HepG2 (cell line): Measurements from ENCODE around the gene TARS3. TPM values are rescaled to one million over a fixed set of nuclear protein-coding genes. Genes with fewer than 3 reads are reported as not detected.
A peak's percentile ranks its signal among the peaks of the same experiment; 100 is the strongest.

Experiments used
- ATAC-seq: fragments of 200-7000 bp; cut with Tn5 transposase; 3 replicates; pipeline ENCODE4 v1.9.1; 2020; ENCODE audit warnings: mild to moderate bottlenecking, moderate library complexity
- BruUV-seq: library from RNA; stranded (reverse); fragments of 400-500 nt; replicated peaks from 2 replicates; lab custom pipeline; 2021; lab: Mats Ljungman, UMichigan
- CTCF ChIA-PET: fragments of 300-600 bp; formaldehyde crosslinking; extraction: SDS; loops from one replicate; lab custom pipeline; 2021; ENCODE audit warnings: low total read pairs, inconsistent platforms, low intra/inter-chr PET ratio; lab: Yijun Ruan, JAX
- POLR2A ChIA-PET: fragments of 350-600 bp; sonication (Branson Sonifier 250); formaldehyde crosslinking; loops from one replicate; lab custom pipeline; 2020; ENCODE audit warnings: antibody characterized with exemption, inconsistent platforms; lab: Yijun Ruan, JAX
- DNase-seq: peaks from one replicate; pipeline ENCODE4 v3.0.0-alpha.2; 2015; ENCODE audit warnings: low spot score
- FAIRE-seq: peaks from 3 replicates; lab custom pipeline; 2011; peaks lifted over from hg19 to GRCh38; lab: Jason Lieb, UNC
- H2AFZ ChIP-seq: one replicate; pipeline ENCODE4 v1.6.1; 2011; ENCODE audit warnings: low read length, inconsistent platforms
- H3K27ac ChIP-seq: fragments of 300-600 bp; 3 replicates; pipeline ENCODE4 v1.8.0; 2011; ENCODE audit warnings: mixed run types, mild to moderate bottlenecking, mixed read lengths, low read length, inconsistent platforms; ENCODE audit not compliant: insufficient read depth; ENCODE audit errors: extremely low read length
- H3K27me3 ChIP-seq, 2 experiments: fragments of 200-600 bp in 1 of 2; 2 replicates in 1 of 2; 3 replicates in 1 of 2; pipeline versions ENCODE4 v1.6.0 to v1.8.0; 2011; ENCODE audit warnings: low read length in 2 of 2, mild to moderate bottlenecking in 2 of 2, moderate library complexity in 2 of 2, inconsistent platforms in 1 of 2; ENCODE audit not compliant: insufficient read depth in 2 of 2, control insufficient read depth in 1 of 2
- H3K36me3 ChIP-seq, 2 experiments: fragments of 200-600 bp in 1 of 2; replicated peaks in 1 of 2; 2 replicates in 1 of 2; 3 replicates in 1 of 2; pipeline versions ENCODE4 v1.5.1 to v1.8.0; 2011; ENCODE audit warnings: low read length in 2 of 2, inconsistent platforms in 1 of 2; ENCODE audit not compliant: insufficient read depth in 2 of 2, control insufficient read depth in 1 of 2
- H3K4me1 ChIP-seq: 2 replicates; pipeline ENCODE4 v1.5.1; 2012; ENCODE audit warnings: low read length, inconsistent platforms; ENCODE audit not compliant: insufficient read depth
- H3K4me2 ChIP-seq: 2 replicates; pipeline ENCODE4 v1.6.0; 2011; ENCODE audit warnings: low read depth, low read length, inconsistent platforms
- H3K4me3 ChIP-seq, 3 experiments: fragments of 200-600 bp in 1 of 3; sonication (generic), shearing (Covaris generic) in 1 of 3; replicated peaks in 1 of 3; 2 replicates each; pipeline ENCODE4 v1.5.1; 2011 to 2016; ENCODE audit warnings: low read length in 3 of 3, inconsistent platforms in 2 of 3, low read depth in 2 of 3, mild to moderate bottlenecking in 2 of 3, control low read depth in 1 of 3, mixed read lengths in 1 of 3; ENCODE audit not compliant: insufficient read depth in 1 of 3
- H3K79me2 ChIP-seq: one replicate; pipeline ENCODE4 v1.6.1; 2011; ENCODE audit warnings: low read length, inconsistent platforms; ENCODE audit not compliant: insufficient read depth
- H3K9ac ChIP-seq: 2 replicates; pipeline ENCODE4 v1.6.0; 2011; ENCODE audit warnings: mild to moderate bottlenecking, low read depth, low read length, inconsistent platforms; ENCODE audit not compliant: insufficient read depth
- H3K9me3 ChIP-seq: 2 replicates; pipeline ENCODE4 v1.5.1; 2012; ENCODE audit warnings: mild to moderate bottlenecking, low read length
- H4K20me1 ChIP-seq: 2 replicates; pipeline ENCODE4 v1.6.0; 2011; ENCODE audit warnings: inconsistent platforms, mild to moderate bottlenecking, low read length, moderate library complexity; ENCODE audit not compliant: insufficient read depth
- HNRNPUL1 ChIP-seq: fragments of 200-400 bp; formaldehyde crosslinking; IDR thresholded peaks from 2 replicates; pipeline ENCODE4 v1.6.1; 2017; ENCODE audit warnings: low read depth, mild to moderate bottlenecking, low read length, moderate library complexity
- HOXA9 ChIP-seq: sonication (generic); formaldehyde crosslinking; IDR thresholded peaks from 2 replicates; pipeline ENCODE4 v1.8.1; 2022; ENCODE audit warnings: missing genetic modification reagents, mild to moderate bottlenecking, moderate library complexity, borderline replicate concordance
- MNT ChIP-seq: fragments of 450-650 bp; IDR thresholded peaks from 2 replicates; pipeline ENCODE4 v1.6.1; 2016
- NONO ChIP-seq, 2 experiments: fragments of 450-650 bp in 1 of 2; sonication (generic) in 1 of 2; formaldehyde crosslinking in 1 of 2; IDR thresholded peaks in 1 of 2; conservative IDR thresholded peaks in 1 of 2; 2 replicates each; pipeline versions ENCODE4 v1.6.1 to v1.8.0; 2017 to 2022; ENCODE audit warnings: mild to moderate bottlenecking in 1 of 2, missing genetic modification reagents in 1 of 2, moderate library complexity in 1 of 2
- SMC3 ChIP-seq: IDR thresholded peaks from 2 replicates; pipeline ENCODE4 v1.6.1; 2011; ENCODE audit warnings: low read length, improper control_type of control experiment
- ZBTB38 ChIP-seq: sonication (generic); formaldehyde crosslinking; IDR thresholded peaks from 2 replicates; pipeline ENCODE4 v1.5.1; 2020; ENCODE audit warnings: mild to moderate bottlenecking, missing genetic modification reagents
- ZNF790 ChIP-seq: sonication (generic); formaldehyde crosslinking; IDR thresholded peaks from 2 replicates; pipeline ENCODE4 v1.8.0; 2022; ENCODE audit warnings: missing genetic modification reagents, mild to moderate bottlenecking, borderline replicate concordance
- WGBS: methylation state at CpG from one replicate; pipeline ENCODE4 v1.1.6; 2017; ENCODE audit warnings: low lambda C conversion rate; 5-methylcytosine and 5-hydroxymethylcytosine counted together
- in situ Hi-C: cut with HindIII; loops from 2 replicates; pipeline ENCODE4 v1.10.0; 2017; ENCODE audit warnings: low pct_unique_long_range_greater_than_20kb; ENCODE audit not compliant: extremely low pct_ligation_motif_present
- intact Hi-C: fragments of 100-400 bp; cut with micrococcal nuclease; formaldehyde crosslinking; loops from one replicate; pipeline ENCODE4 v1.10.0; 2022; ENCODE audit not compliant: unreplicated experiment
- polyA plus RNA-seq, 8 experiments: library from polyadenylated mRNA; depleted of rRNA in 3 of 8; stranded (reverse) in 7 of 8; unstranded in 1 of 8; fragments of >200 nt; fragmentation: Illumina TruSeq in 4 of 8; extraction: Trizol in 4 of 8; gene quantifications; 2 replicates each; pipeline versions ENCODE4 v1.2.1 to v1.2.3, GENCODE V29; 2011 to 2016; ENCODE audit warnings: low read depth in 4 of 8, missing spikeins in 1 of 8, mixed read lengths in 1 of 8; ENCODE audit not compliant: insufficient read depth in 1 of 8
- total RNA-seq, 5 experiments: library from RNA; depleted of rRNA; stranded (reverse); fragments of >200 nt; fragmentation: Illumina TruSeq; extraction: Trizol; gene quantifications; 2 replicates each; pipeline ENCODE4 v1.2.3, GENCODE V29; 2016; ENCODE audit warnings: low read depth in 1 of 5
- TF ChIP-seq, protein P1 (sequence below): sonication (generic); formaldehyde crosslinking; conservative IDR thresholded peaks from 2 replicates; pipeline ENCODE4 v1.4.0; 2020; ENCODE audit warnings: missing genetic modification reagents
- TF ChIP-seq, protein P2 (sequence below): sonication (generic); formaldehyde crosslinking; conservative IDR thresholded peaks from 2 replicates; pipeline ENCODE4 v1.4.0; 2020; ENCODE audit warnings: mild to moderate bottlenecking, missing genetic modification reagents, moderate library complexity
- TF ChIP-seq, protein P3 (sequence below): sonication (generic); formaldehyde crosslinking; IDR thresholded peaks from 2 replicates; pipeline ENCODE4 v1.5.1; 2020; ENCODE audit warnings: mild to moderate bottlenecking, missing genetic modification reagents, moderate library complexity

The TARS3 gene
- total and polyA plus RNA-seq, 2 of the 13 experiments (the other 11 are each of a cell fraction or from before 2014, with no cell fraction given): 4.1 to 11.7 TPM

DNA sequence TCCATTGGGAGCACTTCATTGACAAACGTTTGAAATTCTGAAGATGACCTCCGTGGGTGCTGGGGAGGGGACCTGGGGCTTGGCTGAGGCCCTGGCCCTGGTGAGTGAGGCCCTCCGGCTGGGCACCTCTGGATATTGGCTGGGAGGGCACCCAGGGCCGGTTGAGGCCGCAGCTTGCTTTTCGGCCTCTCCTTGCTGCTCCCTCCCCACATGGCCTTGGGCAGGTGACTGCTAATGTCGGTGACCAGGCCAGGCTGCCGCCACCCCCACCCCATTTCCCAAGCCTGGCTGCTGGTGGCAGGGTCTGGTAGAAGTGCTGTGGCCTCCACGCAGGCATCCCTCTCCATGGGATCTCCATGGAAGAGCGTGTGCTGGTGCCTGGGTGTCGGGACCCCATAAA lies 111.6 kb downstream of the TARS3 start (continued):
- TF ChIP-seq, protein P1, sequence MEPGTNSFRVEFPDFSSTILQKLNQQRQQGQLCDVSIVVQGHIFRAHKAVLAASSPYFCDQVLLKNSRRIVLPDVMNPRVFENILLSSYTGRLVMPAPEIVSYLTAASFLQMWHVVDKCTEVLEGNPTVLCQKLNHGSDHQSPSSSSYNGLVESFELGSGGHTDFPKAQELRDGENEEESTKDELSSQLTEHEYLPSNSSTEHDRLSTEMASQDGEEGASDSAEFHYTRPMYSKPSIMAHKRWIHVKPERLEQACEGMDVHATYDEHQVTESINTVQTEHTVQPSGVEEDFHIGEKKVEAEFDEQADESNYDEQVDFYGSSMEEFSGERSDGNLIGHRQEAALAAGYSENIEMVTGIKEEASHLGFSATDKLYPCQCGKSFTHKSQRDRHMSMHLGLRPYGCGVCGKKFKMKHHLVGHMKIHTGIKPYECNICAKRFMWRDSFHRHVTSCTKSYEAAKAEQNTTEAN (CRISPR knock-in tag): no peak
- no peak for TF ChIP-seq HOXA9 (CRISPR knock-in tag)
- no peak for TF ChIP-seq SMC3

GRCh38 chr15:101611580-101612299 lies 112.5 kb downstream of the TARS3 start:
- no peaks in the 10 kb centered on the region for H3K27me3 ChIP-seq
- no peaks in the 10 kb centered on the region; a peak in 1 of 5 replicates for H3K36me3 ChIP-seq
- in situ Hi-C loops (no loop called here), intact Hi-C loops (no loop called here)
- H3K9ac ChIP-seq: no peak overlapping the region
- H3K27ac ChIP-seq: no peak overlapping the region
- WGBS: 91% methylated on average over 10 of the region's 10 CpGs
- ChIA-PET POLR2A (no interaction called here), CTCF (no interaction called here)
- no peak for DNase-seq
- H3K4me2 ChIP-seq: peak overlapping the region; percentile 65; the same call in 1 of the 2 replicates
- H3K9me3 ChIP-seq: no peaks in the 10 kb centered on the region
- H4K20me1 ChIP-seq: no peaks in the 10 kb centered on the region
- peaks cover 7% of the 10 kb centered on the region for H3K79me2 ChIP-seq
- TF ChIP-seq MNT (peak; percentile 74), HNRNPUL1 (no peak), NONO (IDR thresholded peaks at IDR 0.05) (no peak), NONO (CRISPR knock-in tag; conservative IDR thresholded peaks at IDR 0.05) (0 out of 2 replicates have a peak, but pooled peaks have one; percentile 13), ZBTB38 (CRISPR knock-in tag) (peak; percentile 58; the same call in 1 of the 2 replicates), ZNF790 (no peak)
- TF ChIP-seq, protein P2, sequence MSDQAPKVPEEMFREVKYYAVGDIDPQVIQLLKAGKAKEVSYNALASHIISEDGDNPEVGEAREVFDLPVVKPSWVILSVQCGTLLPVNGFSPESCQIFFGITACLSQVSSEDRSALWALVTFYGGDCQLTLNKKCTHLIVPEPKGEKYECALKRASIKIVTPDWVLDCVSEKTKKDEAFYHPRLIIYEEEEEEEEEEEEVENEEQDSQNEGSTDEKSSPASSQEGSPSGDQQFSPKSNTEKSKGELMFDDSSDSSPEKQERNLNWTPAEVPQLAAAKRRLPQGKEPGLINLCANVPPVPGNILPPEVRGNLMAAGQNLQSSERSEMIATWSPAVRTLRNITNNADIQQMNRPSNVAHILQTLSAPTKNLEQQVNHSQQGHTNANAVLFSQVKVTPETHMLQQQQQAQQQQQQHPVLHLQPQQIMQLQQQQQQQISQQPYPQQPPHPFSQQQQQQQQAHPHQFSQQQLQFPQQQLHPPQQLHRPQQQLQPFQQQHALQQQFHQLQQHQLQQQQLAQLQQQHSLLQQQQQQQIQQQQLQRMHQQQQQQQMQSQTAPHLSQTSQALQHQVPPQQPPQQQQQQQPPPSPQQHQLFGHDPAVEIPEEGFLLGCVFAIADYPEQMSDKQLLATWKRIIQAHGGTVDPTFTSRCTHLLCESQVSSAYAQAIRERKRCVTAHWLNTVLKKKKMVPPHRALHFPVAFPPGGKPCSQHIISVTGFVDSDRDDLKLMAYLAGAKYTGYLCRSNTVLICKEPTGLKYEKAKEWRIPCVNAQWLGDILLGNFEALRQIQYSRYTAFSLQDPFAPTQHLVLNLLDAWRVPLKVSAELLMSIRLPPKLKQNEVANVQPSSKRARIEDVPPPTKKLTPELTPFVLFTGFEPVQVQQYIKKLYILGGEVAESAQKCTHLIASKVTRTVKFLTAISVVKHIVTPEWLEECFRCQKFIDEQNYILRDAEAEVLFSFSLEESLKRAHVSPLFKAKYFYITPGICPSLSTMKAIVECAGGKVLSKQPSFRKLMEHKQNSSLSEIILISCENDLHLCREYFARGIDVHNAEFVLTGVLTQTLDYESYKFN (CRISPR knock-in tag): no peak
- TF ChIP-seq, protein P3, sequence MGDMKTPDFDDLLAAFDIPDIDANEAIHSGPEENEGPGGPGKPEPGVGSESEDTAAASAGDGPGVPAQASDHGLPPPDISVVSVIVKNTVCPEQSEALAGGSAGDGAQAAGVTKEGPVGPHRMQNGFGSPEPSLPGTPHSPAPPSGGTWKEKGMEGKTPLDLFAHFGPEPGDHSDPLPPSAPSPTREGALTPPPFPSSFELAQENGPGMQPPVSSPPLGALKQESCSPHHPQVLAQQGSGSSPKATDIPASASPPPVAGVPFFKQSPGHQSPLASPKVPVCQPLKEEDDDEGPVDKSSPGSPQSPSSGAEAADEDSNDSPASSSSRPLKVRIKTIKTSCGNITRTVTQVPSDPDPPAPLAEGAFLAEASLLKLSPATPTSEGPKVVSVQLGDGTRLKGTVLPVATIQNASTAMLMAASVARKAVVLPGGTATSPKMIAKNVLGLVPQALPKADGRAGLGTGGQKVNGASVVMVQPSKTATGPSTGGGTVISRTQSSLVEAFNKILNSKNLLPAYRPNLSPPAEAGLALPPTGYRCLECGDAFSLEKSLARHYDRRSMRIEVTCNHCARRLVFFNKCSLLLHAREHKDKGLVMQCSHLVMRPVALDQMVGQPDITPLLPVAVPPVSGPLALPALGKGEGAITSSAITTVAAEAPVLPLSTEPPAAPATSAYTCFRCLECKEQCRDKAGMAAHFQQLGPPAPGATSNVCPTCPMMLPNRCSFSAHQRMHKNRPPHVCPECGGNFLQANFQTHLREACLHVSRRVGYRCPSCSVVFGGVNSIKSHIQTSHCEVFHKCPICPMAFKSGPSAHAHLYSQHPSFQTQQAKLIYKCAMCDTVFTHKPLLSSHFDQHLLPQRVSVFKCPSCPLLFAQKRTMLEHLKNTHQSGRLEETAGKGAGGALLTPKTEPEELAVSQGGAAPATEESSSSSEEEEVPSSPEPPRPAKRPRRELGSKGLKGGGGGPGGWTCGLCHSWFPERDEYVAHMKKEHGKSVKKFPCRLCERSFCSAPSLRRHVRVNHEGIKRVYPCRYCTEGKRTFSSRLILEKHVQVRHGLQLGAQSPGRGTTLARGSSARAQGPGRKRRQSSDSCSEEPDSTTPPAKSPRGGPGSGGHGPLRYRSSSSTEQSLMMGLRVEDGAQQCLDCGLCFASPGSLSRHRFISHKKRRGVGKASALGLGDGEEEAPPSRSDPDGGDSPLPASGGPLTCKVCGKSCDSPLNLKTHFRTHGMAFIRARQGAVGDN (CRISPR knock-in tag): peak; percentile 7; the same call in 1 of the 2 replicates
- H3K4me1 ChIP-seq: peaks cover 76% of the 10 kb centered on the region
- FAIRE-seq: no peak
- no peak for ATAC-seq
- no peak overlapping the region for H2AFZ ChIP-seq
- peak overlapping the region in 1 of 3 experiments; percentile 46; a peak in 1 of 6 replicates for H3K4me3 ChIP-seq
- BruUV-seq: no TSS peak
